AG09309 (cell line): ENCODE data around the gene NCF2.
"Not testable (repeated sequence)": the region's sequence is repeated elsewhere in the genome, so short reads cannot be mapped to it uniquely, and the experiment has no call there.

ENCODE experiments used
- DNase-seq: peaks from one replicate; pipeline ENCODE4 v3.0.0-alpha.2; 2010; ENCODE audit warnings: low read depth
- H3K4me3 ChIP-seq: 2 replicates; pipeline ENCODE4 v1.5.1; 2011; ENCODE audit warnings: mild to moderate bottlenecking, low read depth, low read length, moderate library complexity; ENCODE audit not compliant: control insufficient read depth
- CTCF ChIP-seq: IDR thresholded peaks from 2 replicates; pipeline ENCODE4 v1.5.1; 2011; ENCODE audit warnings: mild to moderate bottlenecking, low read depth, low read length, inconsistent platforms; ENCODE audit not compliant: insufficient read depth, control insufficient read depth; ENCODE audit errors: missing control alignments

NCF2 gene

GRCh38 chr1:183634429-183635065 is 44.3 kb upstream of the NCF2 start:
- peak overlapping the region; percentile 86 for H3K4me3 ChIP-seq
- DNase-seq = no peak
- TF ChIP-seq CTCF = no peak

- peak overlapping the region; percentile 86 for H3K4me3 ChIP-seq
- TF ChIP-seq CTCF = peak; percentile 53
- peak; percentile 77 for DNase-seq
These were observed 43.6 kb upstream of the NCF2 start for GRCh38 chr1:183633676-183634343.

GRCh38 chr1:183632964-183633363 is 42.7 kb upstream of the NCF2 start:
- no peak for DNase-seq
- no peak for TF ChIP-seq CTCF
- H3K4me3 ChIP-seq = peak overlapping the region; percentile 86

GRCh38 chr1:183632114-183632513 is 41.9 kb upstream of the NCF2 start:
- H3K4me3 ChIP-seq = peak overlapping the region; percentile 86; the same call in 1 of the 2 replicates
- no peak for TF ChIP-seq CTCF
- DNase-seq = no peak

GRCh38 chr1:183630748-183631147 is 40.5 kb upstream of the NCF2 start:
- no peak overlapping the region; the same call in 1 of the 2 replicates for H3K4me3 ChIP-seq
- no peak for TF ChIP-seq CTCF
- peak; percentile 72 for DNase-seq

- no peak for DNase-seq
- TF ChIP-seq CTCF = no peak
- H3K4me3 ChIP-seq = no peak overlapping the region
These were observed 38.3 kb upstream of the NCF2 start for GRCh38 chr1:183628537-183628936.

- H3K4me3 ChIP-seq, DNase-seq: not testable (repeated sequence)
These were observed 36.0 kb upstream of the NCF2 start for GRCh38 chr1:183626236-183626635.
